ENCODE data around the gene ERCC3.

GRCh38 chr2:127226520-127227263 lies 67.3 kb downstream of the ERCC3 start:
- TF ChIP-seq POLR2A (IDR thresholded peaks at IDR 0.05; ENCODE audit: low read depth, low read length) = no peak
- no peak for TF ChIP-seq POLR2AphosphoS5 (IDR thresholded peaks at IDR 0.05; ENCODE audit: low read depth, low read length)
